Cardiac fibroblast (primary cell): ENCODE measurements around the gene EPS8L2.

ENCODE experiments used
- DNase-seq, 2 donors: peaks; one replicate each; pipeline versions ENCODE4 v3.0.0 to v3.0.0-alpha.2; 2010; ENCODE audit warnings: low read depth in 2 of 2
- H3K4me3 ChIP-seq, 2 donors: replicated peaks in 1 of 2; 1 replicate in 1 of 2; 2 replicates in 1 of 2; pipeline ENCODE4 v1.5.1; 2011; ENCODE audit warnings: low read depth in 2 of 2, low read length in 2 of 2, mild to moderate bottlenecking in 2 of 2, moderate library complexity in 1 of 2
- TF ChIP-seq, protein P1 (sequence below): IDR thresholded peaks from one replicate; pipeline ENCODE4 v1.5.1; 2011; ENCODE audit warnings: low read depth, mild to moderate bottlenecking, low read length, inconsistent platforms

EPS8L2 gene

DNA sequence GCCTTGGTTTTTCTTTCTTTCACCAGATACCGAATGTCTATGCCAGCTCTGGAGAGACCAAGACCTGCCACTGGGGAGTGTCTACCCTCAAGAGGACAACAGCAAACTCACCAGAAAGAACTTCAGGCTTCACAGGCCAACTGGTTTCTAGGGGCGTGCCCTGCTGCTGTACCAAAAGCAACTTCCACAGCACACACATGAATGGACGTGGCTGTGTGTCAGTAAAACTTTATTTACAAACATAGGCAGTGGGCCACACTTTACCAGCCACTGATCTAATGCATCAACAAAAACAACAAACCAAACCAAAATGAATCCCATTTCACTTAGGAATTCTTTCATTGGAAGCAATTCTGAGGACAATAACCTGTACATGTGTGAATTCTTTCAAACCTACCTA, 27.7 kb upstream of the EPS8L2 start:
- no peak overlapping the region for H3K4me3 ChIP-seq
- TF ChIP-seq, protein P1, sequence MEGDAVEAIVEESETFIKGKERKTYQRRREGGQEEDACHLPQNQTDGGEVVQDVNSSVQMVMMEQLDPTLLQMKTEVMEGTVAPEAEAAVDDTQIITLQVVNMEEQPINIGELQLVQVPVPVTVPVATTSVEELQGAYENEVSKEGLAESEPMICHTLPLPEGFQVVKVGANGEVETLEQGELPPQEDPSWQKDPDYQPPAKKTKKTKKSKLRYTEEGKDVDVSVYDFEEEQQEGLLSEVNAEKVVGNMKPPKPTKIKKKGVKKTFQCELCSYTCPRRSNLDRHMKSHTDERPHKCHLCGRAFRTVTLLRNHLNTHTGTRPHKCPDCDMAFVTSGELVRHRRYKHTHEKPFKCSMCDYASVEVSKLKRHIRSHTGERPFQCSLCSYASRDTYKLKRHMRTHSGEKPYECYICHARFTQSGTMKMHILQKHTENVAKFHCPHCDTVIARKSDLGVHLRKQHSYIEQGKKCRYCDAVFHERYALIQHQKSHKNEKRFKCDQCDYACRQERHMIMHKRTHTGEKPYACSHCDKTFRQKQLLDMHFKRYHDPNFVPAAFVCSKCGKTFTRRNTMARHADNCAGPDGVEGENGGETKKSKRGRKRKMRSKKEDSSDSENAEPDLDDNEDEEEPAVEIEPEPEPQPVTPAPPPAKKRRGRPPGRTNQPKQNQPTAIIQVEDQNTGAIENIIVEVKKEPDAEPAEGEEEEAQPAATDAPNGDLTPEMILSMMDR, result no peak
- no peak for DNase-seq

DNA sequence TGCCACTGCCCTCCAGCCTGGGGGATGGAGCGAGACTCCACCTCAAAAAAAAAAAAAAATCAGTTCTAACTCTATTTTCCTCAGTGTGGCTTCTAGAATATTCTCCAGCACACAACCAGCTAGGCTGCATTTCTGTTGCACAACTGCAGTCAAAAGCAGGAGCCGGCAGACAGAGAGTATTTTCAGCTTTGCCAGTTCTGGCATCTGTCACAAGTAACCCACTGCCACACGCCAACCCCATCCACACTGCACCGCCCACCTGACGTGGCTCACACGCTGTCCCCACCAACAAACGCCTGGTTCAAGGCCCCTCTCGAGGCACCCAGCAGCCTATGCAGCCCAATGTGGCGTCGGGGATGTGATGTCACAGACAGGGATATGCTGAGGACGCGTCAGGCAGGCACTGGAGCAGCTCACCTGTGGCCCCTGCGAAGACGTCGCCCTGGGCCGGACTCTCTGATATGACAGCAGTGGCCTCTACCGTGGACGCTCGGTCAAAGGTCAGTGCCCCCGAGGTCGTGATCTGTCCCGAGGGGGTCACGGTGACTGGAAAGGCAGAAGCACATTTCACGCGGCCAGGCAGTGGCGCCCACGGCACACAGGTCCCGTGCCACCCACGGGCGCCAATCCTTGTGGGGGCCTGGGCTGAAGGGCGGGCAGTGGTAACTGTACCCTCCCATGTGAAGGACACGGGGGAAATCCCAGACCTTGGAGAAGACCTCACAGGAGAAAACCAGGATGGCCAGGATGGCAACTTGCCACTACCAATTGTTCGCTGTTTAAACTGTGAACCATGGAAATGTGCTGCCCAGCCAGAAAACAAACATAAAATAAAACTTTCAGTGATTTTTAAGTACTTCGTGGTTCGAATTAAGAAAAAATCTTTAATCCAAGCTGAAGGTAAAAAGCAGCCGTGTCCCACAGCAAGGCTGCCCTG, 26.5 kb upstream of the EPS8L2 start:
- no peak overlapping the region for H3K4me3 ChIP-seq
- TF ChIP-seq, protein P1, result no peak
- DNase-seq, result no peak

DNA sequence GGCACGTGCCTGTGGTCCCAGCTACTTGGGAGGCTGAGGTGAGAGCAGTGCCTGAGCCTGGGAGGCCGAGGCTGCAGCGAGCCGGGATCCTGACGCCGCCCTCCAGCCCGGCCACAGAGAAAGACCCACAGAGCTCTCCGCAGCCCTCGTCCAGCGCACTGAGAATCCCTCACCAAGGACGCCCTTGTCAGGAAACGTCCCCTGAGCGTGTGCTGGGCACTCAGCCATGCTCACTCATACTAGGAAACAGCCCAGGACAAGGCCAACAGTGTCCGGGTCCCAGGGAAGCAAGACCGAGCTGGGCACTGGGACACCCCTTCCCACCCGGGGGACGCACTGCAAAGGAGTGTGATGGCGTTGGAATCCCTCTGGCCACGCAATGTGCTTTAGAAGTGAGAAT, 25.6 kb upstream of the EPS8L2 start:
- H3K4me3 ChIP-seq, result no peak overlapping the region
- TF ChIP-seq, protein P1, result no peak
- DNase-seq, result no peak

DNA sequence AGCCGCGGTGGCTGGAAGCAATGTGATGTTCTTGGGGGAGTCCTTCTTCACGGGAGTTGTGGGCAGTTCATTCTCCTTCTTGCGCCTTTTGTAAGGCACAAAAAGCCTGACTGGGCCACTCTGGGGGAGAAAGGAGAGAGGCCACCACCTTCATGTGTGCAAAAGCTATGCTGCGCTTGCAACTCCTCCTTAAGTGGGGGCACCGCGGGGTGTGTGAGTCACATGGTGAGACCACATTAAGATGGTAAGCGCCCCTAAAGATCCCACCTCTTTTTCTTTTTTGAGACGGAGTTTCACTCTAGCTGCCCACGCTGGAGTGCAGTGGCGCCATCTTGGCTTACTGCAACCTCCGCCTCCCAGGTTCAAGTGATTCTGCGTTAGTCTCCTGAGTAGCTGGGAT, 25.1 kb upstream of the EPS8L2 start:
- no peak for DNase-seq
- H3K4me3 ChIP-seq, result no peak overlapping the region
- TF ChIP-seq, protein P1, result no peak

DNA sequence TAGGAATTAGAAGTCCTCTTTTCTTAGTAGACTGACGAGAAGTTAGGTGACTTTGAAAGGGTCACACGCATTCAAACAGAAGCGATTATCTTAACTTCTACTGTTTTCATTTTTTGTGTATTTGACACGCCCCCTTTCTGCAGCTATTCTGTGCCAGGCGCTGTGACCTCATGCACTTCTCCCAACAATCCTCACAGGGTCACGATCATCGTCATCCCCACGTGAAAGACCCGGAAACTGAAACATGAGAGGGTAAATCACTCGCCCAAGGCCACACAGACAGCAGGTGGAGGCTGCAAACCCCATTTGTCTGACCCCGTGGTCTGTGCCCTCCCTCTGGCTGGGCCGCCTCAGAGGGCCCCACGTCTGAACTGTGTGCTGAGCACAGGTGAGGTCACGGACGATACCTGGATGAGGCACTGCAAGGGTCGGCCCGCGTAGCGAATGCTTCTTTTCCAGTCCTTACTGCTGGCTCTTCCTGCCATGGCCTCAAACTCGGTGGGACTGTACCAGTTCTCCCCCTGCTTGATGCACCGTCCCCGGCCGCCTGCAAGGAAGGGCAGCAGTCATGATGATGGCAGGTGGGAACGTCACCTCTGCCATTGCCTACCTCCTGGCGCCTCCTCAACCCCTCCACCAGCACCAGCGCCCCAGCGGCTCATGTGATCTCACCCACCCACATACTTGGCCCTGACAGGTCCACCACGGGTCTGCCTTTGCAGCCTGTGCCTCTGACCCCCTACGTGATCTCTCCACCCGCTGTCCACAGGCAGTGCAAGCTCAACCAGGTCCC, 19.4 kb upstream of the EPS8L2 start:
- no peak overlapping the region for H3K4me3 ChIP-seq
- DNase-seq, result no peak
- TF ChIP-seq, protein P1, result no peak

DNA sequence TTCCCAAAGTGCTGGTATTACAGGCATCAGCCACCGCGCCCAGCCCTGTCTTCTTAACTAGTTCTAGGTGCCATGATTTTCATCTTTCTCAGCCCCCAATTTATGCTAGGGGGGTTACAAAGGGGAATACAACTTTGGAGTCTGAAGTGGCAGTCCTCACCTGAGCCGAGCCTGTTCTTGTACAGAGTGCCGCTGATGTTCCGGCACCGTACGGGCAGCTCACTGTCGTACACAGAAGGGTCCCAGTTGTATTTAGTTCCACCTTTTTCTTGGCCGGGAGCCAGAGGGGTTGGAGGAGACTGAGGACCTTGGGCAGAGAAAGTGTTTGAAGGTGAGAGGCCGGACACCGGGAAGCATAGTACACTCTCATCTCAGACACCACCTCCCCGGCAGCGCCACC, 18.3 kb upstream of the EPS8L2 start:
- no peak for DNase-seq
- no peak overlapping the region for H3K4me3 ChIP-seq
- TF ChIP-seq, protein P1, result no peak
